ENCODE measurements around the gene NXNL2.

DNA sequence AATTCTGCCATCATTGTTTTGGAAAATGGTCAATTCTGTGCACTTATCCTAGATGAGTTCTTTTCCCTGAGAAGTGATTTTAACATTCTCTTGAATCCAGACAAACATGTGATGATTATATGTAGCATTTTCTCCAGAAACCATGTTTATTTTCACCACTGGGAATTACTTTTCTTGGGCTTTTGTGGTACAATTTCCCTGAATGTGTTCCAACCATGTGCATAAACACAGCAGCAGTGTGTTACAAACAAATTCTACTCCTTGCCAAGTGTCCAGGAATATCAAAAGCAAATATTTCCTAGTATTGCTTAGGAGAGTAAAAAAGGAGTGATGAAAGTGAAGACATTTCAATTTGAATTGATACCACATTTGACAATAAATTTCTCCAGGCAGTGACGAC lies 50.4 kb downstream of the NXNL2 start:
- TF ChIP-seq ISL1 (CRISPR knock-in tag; IDR thresholded peaks at IDR 0.05) (no peak), ZNF8 (CRISPR knock-in tag; IDR thresholded peaks at IDR 0.05) (no peak), ZNF70 (CRISPR knock-in tag; IDR thresholded peaks at IDR 0.05) (no peak), TCF4 (CRISPR knock-in tag; IDR thresholded peaks at IDR 0.05; ENCODE audit: borderline replicate concordance) (no peak), PPARA (CRISPR knock-in tag; IDR thresholded peaks at IDR 0.05; ENCODE audit: borderline replicate concordance) (no peak)
- TF ChIP-seq, protein P1, sequence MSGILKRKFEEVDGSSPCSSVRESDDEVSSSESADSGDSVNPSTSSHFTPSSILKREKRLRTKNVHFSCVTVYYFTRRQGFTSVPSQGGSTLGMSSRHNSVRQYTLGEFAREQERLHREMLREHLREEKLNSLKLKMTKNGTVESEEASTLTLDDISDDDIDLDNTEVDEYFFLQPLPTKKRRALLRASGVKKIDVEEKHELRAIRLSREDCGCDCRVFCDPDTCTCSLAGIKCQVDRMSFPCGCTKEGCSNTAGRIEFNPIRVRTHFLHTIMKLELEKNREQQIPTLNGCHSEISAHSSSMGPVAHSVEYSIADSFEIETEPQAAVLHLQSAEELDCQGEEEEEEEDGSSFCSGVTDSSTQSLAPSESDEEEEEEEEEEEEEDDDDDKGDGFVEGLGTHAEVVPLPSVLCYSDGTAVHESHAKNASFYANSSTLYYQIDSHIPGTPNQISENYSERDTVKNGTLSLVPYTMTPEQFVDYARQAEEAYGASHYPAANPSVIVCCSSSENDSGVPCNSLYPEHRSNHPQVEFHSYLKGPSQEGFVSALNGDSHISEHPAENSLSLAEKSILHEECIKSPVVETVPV (CRISPR knock-in tag; IDR thresholded peaks at IDR 0.05), result no peak
